NCI-H748 (cell line): ENCODE measurements around the gene CHRNB2.

Experiments
- DNase-seq: peaks from one replicate; lab custom pipeline; 2025; ENCODE audit not compliant: unreplicated experiment; lab: John Stamatoyannopoulos, UW

The CHRNB2 gene

GRCh38 chr1:154551474-154551873 lies 16.1 kb upstream of the CHRNB2 start:
- no peak for DNase-seq

GRCh38 chr1:154552036-154552435 lies 15.5 kb upstream of the CHRNB2 start:
- DNase-seq = no peak

DNA sequence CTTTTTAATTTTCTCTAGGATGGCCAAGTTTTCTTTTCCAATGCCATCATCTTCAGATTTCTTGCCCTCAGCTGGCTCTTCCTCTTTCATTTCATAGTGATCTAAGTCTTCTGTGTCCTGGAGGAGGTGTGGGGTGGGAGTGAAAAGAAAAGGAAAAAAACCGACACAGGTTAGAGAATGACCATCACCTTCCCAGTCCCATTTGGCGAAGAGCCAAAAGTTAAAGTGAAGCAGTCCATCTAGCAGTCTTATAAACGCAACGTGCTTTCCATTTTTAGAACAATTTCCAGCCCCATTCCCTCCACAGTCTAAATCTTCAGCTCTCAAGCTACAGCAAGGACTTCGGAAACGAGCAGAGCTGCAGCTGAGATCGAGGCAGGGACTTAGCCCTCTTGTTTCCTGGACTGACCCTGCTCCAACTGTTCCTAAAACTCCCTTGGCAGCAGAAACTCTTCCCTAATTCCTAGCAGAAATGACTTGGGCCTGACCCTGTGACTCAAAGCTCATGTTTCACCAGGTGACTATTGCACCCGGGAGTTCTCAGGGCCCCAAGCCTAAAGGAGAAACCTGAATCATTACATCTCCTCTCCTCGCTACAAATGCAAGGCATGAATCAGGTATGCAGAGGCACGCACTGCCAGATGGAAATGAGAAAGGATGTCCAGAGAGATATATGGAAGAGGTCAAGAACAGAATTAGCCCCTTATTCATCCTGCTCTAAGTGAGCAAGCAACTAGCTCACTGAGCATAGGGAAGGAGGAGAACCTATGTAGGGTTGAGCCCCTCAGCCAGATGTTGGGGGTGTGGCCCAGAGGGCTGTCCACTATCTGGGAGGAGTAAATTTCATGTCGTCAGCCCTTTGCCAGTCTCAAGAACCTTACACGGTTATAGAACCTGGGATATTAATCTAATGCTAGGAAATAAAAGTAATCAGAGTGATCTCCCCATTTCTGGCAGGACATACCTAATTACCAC lies 14.2 kb upstream of the CHRNB2 start:
- no peak for DNase-seq

DNA sequence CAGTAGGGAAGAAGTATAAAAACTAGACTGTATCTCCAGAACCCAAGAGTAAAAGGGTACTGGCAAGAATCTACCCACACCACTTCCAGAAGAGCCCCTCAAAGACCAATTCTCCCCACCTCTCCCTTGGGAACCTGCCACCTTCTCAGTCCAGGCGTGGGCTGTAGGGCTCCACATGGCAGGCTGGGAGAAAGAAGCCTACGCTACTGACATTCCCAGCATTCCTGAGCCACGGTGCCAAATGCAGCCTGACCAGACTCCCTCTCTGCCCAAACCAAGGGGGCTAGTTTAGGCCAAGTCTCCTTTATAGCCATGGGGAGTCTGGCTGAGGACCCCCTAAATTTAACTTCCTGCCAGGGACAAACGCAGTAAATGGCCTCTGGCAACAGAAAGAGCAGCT lies 11.2 kb upstream of the CHRNB2 start:
- no peak for DNase-seq

DNA sequence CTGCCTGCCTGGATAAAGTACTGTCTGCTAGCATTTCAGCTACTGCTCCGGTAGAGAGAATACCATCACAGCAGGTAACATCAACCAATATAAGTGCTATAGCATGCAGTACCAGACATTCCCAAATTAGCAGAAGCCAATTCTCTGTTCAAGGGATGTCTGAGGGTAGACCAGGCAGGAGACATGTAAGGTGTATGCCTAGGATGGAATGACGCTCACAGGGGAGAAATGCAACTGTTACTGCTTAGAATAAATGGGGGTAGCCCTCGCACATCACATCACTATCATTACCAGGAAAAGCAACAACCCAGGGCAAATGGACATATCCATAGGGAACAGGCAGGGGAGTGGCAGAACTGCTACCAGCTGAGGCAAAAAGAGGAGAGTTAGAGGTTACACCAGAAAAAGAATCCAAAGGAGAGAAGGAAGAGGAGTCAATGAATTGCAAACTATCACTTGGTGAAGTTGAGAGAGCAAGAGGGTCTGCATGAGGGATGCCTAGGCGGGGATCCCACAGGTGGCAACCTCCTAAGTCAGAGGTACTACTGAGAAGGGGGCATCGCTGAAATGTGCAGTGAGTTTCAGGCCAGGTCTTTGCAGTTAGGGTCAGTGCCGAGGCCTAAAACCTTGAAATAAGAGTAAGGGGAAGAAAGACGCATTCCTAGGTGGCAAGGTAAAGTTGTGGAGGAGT lies 10.2 kb upstream of the CHRNB2 start:
- no peak for DNase-seq

DNA sequence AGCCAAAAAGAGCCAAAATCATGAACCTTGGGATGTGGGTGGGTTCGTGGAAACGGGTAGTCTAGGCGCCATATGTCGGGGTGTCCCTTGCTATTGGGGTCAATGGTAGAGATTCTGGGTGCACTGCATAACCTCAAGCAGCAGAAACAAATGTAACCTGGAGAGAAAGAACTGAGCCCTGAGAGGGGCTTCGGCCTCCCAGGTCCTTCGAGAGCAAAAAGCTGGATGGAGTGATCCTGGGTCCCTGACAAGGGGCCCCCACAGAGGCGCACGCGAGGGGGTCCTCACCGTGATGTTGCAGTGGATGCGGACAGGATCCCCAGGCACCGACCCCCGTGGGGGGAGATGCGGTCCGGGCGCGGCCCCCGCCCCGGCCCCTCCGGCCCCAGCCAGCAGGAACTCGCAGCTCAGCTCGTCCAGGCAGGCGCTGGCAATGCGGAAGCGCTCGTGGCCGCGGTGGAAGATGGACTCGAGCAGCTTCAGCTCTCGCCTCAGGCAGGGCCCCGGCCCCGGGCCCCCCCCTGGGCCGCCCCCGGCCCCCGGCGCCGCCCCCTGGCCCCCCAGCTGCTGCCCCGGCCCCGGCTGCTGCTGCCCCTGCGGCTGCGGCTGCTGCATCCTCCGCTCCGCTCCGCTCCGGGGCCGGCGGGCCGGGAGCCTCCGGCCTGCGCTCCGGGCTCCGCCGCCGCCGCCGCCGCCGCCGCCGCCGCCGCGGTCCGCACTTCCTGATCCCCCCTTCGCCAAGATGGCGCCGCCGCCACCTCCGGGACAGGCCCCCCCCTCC lies 9.4 kb upstream of the CHRNB2 start, which contains the start of gene UBE2Q1:
UBE2Q1 (minus strand) TSS at position 724 of the 781 bp plus-strand sequence; CDS start at position 615, 109 bp downstream.
- peak; percentile 56 for DNase-seq

GRCh38 chr1:154558720-154559465 lies 8.7 kb upstream of the CHRNB2 start:
- peak; percentile 99 for DNase-seq

GRCh38 chr1:154559466-154560044 lies 8.0 kb upstream of the CHRNB2 start:
- DNase-seq = peak; percentile 94

GRCh38 chr1:154565876-154566275 lies 1.7 kb upstream of the CHRNB2 start:
- no peak for DNase-seq

DNA sequence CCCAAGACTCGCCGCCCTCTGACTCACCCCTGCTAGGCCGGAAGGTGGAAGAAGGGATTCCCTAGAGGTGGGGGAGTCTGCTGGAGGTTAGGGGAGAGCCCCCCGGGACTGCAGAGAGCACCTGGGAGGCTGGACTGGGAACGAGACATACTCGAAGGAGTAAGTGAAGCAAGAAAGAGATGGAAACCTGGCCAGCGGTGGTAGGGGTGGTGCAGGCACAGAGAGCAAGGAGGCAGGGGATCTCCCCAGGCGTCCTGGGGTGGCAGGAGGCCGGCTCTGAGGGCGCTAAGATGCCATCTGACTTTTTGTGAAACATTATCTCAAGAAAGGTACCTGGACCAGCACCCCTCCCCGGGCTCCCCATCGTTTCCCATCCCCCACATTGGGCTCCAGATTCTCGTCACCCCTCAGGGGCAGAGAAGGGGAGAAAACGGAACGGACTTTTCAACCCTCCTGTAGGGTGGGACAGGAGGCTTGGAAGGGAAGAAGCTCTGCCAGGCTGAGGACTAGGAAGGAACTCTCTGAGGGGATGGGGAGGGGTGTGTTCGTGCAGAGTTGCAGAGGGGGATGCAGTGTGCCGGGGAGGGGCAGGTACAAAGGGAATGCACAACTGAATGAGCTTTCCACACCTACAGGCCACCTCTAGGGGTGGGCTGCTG lies 708 bp downstream of the CHRNB2 start:
- DNase-seq = no peak

DNA sequence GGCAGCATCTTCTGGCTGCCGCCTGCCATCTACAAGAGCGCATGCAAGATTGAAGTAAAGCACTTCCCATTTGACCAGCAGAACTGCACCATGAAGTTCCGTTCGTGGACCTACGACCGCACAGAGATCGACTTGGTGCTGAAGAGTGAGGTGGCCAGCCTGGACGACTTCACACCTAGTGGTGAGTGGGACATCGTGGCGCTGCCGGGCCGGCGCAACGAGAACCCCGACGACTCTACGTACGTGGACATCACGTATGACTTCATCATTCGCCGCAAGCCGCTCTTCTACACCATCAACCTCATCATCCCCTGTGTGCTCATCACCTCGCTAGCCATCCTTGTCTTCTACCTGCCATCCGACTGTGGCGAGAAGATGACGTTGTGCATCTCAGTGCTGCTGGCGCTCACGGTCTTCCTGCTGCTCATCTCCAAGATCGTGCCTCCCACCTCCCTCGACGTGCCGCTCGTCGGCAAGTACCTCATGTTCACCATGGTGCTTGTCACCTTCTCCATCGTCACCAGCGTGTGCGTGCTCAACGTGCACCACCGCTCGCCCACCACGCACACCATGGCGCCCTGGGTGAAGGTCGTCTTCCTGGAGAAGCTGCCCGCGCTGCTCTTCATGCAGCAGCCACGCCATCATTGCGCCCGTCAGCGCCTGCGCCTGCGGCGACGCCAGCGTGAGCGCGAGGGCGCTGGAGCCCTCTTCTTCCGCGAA lies 3.8 kb downstream of the CHRNB2 start:
- DNase-seq = no peak

DNA sequence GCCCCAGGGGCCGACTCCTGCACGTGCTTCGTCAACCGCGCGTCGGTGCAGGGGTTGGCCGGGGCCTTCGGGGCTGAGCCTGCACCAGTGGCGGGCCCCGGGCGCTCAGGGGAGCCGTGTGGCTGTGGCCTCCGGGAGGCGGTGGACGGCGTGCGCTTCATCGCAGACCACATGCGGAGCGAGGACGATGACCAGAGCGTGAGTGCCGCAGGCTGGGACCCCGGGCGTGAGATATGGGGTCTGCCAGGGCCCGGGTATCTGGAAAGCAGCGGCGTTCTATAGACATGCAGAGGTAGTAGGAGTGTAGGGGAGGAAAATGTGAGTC lies 4.3 kb downstream of the CHRNB2 start:
- no peak for DNase-seq

DNA sequence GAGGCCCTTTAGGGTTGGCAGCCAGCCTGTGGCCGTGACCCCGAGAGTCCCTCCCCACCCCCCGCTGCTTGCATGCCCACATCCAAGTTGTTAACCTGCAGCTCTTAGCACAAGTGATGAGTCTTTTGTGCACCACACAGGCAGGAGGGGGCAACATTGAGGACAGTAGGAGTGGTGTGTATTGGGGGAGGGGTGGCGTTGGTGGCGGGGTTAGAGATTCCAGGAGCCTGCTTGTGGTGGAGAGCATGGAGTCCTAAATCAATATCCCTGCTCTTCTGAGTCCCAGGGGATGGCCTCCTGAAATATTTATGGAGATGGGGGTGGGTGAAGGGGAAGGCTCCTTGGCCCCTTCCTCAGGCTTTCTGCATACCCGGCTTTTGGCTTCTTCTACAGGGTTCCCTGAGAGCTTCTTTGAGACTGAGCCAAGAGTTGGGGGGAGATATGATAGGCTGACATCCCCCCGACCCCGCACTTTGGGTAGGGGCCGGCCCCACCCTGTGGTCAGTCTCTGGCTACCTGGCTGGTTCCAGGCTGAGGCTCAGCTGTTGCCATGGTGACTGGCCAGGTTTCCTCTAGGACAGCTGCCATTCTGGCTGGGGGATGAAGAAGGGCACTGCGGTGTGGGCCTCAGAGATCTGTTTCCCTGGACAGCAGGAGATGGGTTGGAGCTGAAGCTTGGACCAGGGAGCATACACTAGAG lies 5.0 kb downstream of the CHRNB2 start:
- DNase-seq = no peak

DNA sequence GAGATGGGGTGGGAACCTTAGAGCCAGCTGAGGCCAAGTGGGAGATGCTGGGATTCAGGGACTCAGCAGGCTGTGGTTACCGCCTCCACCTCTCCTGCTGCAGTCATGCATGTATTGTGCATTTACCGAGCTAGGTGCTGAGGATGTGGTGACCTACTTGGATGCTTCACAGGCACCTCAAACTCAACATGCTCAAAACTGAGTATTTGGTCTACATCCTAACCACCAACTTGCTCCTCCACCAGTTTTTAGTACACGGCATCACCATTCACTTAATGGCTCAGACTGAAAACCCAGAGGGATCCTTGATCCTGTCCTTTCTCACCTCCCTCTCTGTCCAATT lies 5.6 kb downstream of the CHRNB2 start:
- DNase-seq = no peak

- DNase-seq = peak; percentile 14
These were observed 7.1 kb downstream of the CHRNB2 start for GRCh38 chr1:154574716-154575115.

GRCh38 chr1:154575147-154575927 lies 7.8 kb downstream of the CHRNB2 start:
- no peak for DNase-seq

GRCh38 chr1:154575951-154576566 lies 8.5 kb downstream of the CHRNB2 start:
- no peak for DNase-seq
